Natural killer cell (primary cell): ENCODE measurements around the gene OR4S1. TPM values are rescaled to one million over a fixed set of nuclear protein-coding genes. Genes with fewer than 3 reads are reported as not detected.
"Not testable (repeated sequence)": the region's sequence is repeated elsewhere in the genome, so short reads cannot be mapped to it uniquely, and the experiment has no call there.

Experiments
- ATAC-seq, 3 donors: fragments of 150-1000 bp in 2 of 3; fragments of 200-7000 bp in 1 of 3; cut with Tn5 transposase; 1 replicate in 1 of 3; 2 replicates in 2 of 3; pipeline ENCODE4 v1.10.0; 2021; ENCODE audit warnings: mild to moderate bottlenecking in 2 of 3, moderate library complexity in 2 of 3
- DNase-seq, 2 donors: peaks; one replicate each; pipeline versions ENCODE4 v3.0.0 to v3.0.0-alpha.2; 2013 to 2021; ENCODE audit warnings: mixed read lengths in 1 of 2
- H3K27ac ChIP-seq: one replicate; pipeline ENCODE4 v1.5.1; 2013; ENCODE audit warnings: mild to moderate bottlenecking, low read length
- H3K27me3 ChIP-seq: one replicate; pipeline ENCODE4 v1.6.1; 2013; ENCODE audit warnings: low read length; ENCODE audit not compliant: control insufficient read depth, insufficient read depth
- H3K36me3 ChIP-seq: one replicate; pipeline ENCODE4 v1.6.1; 2013; ENCODE audit warnings: low read length; ENCODE audit not compliant: control insufficient read depth, insufficient read depth
- H3K4me1 ChIP-seq: one replicate; pipeline ENCODE4 v1.6.1; 2013; ENCODE audit warnings: low read length; ENCODE audit not compliant: control insufficient read depth, insufficient read depth
- H3K4me3 ChIP-seq: one replicate; pipeline ENCODE4 v1.5.1; 2013; ENCODE audit warnings: low read length
- H3K9me3 ChIP-seq: one replicate; pipeline ENCODE4 v1.6.1; 2013; ENCODE audit warnings: low read length; ENCODE audit not compliant: control insufficient read depth, insufficient read depth
- H3K27ac Mint-ChIP-seq, 2 donors: one replicate each; pipeline ENCODE4 v1.8.0; 2022; ENCODE audit warnings: mild to moderate bottlenecking in 2 of 2, mixed read lengths in 2 of 2, moderate library complexity in 1 of 2
- H3K27me3 Mint-ChIP-seq, 2 donors: one replicate each; pipeline ENCODE4 v1.8.0; 2022; ENCODE audit warnings: low read depth in 2 of 2, mixed read lengths in 2 of 2
- H3K36me3 Mint-ChIP-seq: one replicate; pipeline ENCODE4 v1.8.0; 2022; ENCODE audit warnings: mixed read lengths
- H3K4me1 Mint-ChIP-seq, 2 donors: one replicate each; pipeline ENCODE4 v1.8.0; 2022; ENCODE audit warnings: mixed read lengths in 2 of 2
- H3K4me3 Mint-ChIP-seq: one replicate; pipeline ENCODE4 v1.8.0; 2022; ENCODE audit warnings: mild to moderate bottlenecking, moderate library complexity, mixed read lengths
- H3K9me3 Mint-ChIP-seq, 2 donors: one replicate each; pipeline ENCODE4 v1.8.0; 2022; ENCODE audit warnings: mixed read lengths in 2 of 2
- WGBS: methylation state at CpG from one replicate; pipeline ENCODE4 v1.1.7; 2013; ENCODE audit warnings: missing lambda C conversion rate; ENCODE audit not compliant: insufficient coverage; 5-methylcytosine and 5-hydroxymethylcytosine counted together
- intact Hi-C: fragments of 100-400 bp; cut with micrococcal nuclease; formaldehyde crosslinking; loops from one replicate; pipeline ENCODE4 v1.14.2; 2022
- total RNA-seq, 4 donors: library from RNA; stranded (reverse); fragments of 120-200 nt in 1 of 4; gene quantifications; one replicate each; pipeline versions ENCODE4 v1.2.3 to v1.2.4, GENCODE V29; 2013 to 2022
- TF ChIP-seq, protein P1 (sequence below): fragments of 200-600 bp; IDR thresholded peaks from one replicate; pipeline ENCODE4 v1.8.0; 2022; ENCODE audit warnings: antibody characterized with exemption

OR4S1 gene
- total RNA-seq, 3 donors from 2014 or later (not counting 1 experiment from before 2014, with no cell fraction given), result not detected

DNA sequence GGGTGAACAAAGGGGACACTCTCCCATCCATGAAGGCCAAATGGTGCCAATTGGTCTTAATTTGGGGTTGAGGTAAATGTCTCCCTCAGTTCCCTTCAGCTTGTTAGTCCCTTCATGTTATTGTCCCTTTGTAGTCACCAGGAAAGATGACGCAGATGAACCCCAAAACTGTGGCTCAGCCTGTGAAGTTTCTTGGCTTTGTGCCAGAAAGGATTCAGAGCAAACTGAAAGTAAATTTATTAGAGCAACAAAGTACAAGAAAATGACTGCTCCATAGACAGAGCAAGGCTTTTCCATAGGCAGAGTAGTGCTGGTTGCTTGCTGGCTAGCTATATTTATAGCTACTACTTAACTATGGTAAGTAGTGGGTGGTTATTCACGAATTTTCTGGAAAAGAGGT lies 35.4 kb downstream of the OR4S1 start:
- Histone ChIP-seq H3K9me3 (peaks cover 7% of the 10 kb centered on the region), H3K27ac (no peak overlapping the region), H3K4me3 (no peak overlapping the region), H3K36me3 (no peaks in the 10 kb centered on the region), H3K4me1 (peaks cover 4% of the 10 kb centered on the region), H3K27me3 (no peaks in the 10 kb centered on the region)
- Mint-ChIP-seq H3K9me3 (peaks cover 4 to 8% of the 10 kb centered on the region in 2 donors), H3K27ac (no peak overlapping the region), H3K4me3 (no peak overlapping the region), H3K36me3 (no peaks in the 10 kb centered on the region), H3K27me3 (no peaks in the 10 kb centered on the region), H3K4me1 (peaks cover 0 to 9% of the 10 kb centered on the region in 2 donors)
- ATAC-seq, result no peak
- TF ChIP-seq, protein P1, sequence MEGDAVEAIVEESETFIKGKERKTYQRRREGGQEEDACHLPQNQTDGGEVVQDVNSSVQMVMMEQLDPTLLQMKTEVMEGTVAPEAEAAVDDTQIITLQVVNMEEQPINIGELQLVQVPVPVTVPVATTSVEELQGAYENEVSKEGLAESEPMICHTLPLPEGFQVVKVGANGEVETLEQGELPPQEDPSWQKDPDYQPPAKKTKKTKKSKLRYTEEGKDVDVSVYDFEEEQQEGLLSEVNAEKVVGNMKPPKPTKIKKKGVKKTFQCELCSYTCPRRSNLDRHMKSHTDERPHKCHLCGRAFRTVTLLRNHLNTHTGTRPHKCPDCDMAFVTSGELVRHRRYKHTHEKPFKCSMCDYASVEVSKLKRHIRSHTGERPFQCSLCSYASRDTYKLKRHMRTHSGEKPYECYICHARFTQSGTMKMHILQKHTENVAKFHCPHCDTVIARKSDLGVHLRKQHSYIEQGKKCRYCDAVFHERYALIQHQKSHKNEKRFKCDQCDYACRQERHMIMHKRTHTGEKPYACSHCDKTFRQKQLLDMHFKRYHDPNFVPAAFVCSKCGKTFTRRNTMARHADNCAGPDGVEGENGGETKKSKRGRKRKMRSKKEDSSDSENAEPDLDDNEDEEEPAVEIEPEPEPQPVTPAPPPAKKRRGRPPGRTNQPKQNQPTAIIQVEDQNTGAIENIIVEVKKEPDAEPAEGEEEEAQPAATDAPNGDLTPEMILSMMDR, result no peak
- intact Hi-C loops, result no loop called here
- DNase-seq, result peak in 1 of 2 donors; percentile 42
- 49% methylated on average over 2 of the region's 2 CpGs for WGBS

GRCh38 chr11:48342505-48342904 lies 36.5 kb downstream of the OR4S1 start:
- 57% methylated on average over 2 of the region's 2 CpGs for WGBS
- H3K36me3 Mint-ChIP-seq, H3K9me3 ChIP-seq, H3K27ac ChIP-seq, H3K27me3 ChIP-seq, ATAC-seq, H3K27ac Mint-ChIP-seq, H3K4me3 ChIP-seq, H3K4me1 Mint-ChIP-seq, intact Hi-C loops, DNase-seq, H3K4me1 ChIP-seq, H3K27me3 Mint-ChIP-seq, H3K36me3 ChIP-seq, H3K4me3 Mint-ChIP-seq: not testable (repeated sequence)
- peaks cover 6 to 10% of the 10 kb centered on the region in 2 donors for H3K9me3 Mint-ChIP-seq

DNA sequence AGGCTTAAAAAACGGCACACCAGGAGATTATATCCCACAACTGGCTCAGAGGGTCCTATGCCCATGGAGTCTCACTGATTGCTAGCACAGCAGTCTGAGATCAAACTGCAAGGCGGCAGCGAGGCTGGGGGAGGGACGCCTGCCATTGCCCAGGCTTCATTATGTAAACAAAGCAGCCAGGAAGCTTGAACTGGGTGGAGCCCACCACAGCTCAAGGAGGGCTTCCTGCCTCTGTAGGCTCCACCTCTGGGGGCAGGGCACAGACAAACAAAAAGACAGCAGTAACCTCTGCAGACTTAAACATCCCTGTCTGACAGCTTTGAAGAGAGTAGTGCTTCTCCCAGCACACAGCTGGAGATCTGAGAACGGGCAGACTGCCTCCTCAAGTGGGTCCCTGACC lies 40.3 kb downstream of the OR4S1 start:
- H3K4me3 Mint-ChIP-seq, intact Hi-C loops, DNase-seq, H3K27ac ChIP-seq, H3K27me3 ChIP-seq, H3K4me3 ChIP-seq, H3K9me3 ChIP-seq, ATAC-seq, H3K4me1 Mint-ChIP-seq, H3K27ac Mint-ChIP-seq, H3K36me3 ChIP-seq, H3K36me3 Mint-ChIP-seq, H3K27me3 Mint-ChIP-seq, H3K4me1 ChIP-seq: not testable (repeated sequence)
- H3K9me3 Mint-ChIP-seq, result peaks cover 11% of the 10 kb centered on the region in 2 donors
- 65% methylated on average over 5 of the region's 5 CpGs for WGBS

GRCh38 chr11:48354013-48354412 lies 48.0 kb downstream of the OR4S1 start:
- DNase-seq, result no peak
- peaks cover 3% of the 10 kb centered on the region for H3K9me3 ChIP-seq

More at GRCh38 chr11:48354013-48354412, 48.0 kb downstream of the OR4S1 start:
- Mint-ChIP-seq H3K9me3 (peaks cover 10% of the 10 kb centered on the region in 2 donors), H3K27ac (no peak overlapping the region), H3K4me1 (no peaks in the 10 kb centered on the region), H3K27me3 (no peaks in the 10 kb centered on the region), H3K4me3 (no peak overlapping the region), H3K36me3 (no peaks in the 10 kb centered on the region)
- TF ChIP-seq, protein P1, result no peak
- Histone ChIP-seq H3K27ac (no peak overlapping the region), H3K36me3 (no peaks in the 10 kb centered on the region), H3K27me3 (no peaks in the 10 kb centered on the region), H3K4me3 (no peak overlapping the region), H3K4me1 (no peaks in the 10 kb centered on the region)
- 94% methylated on average over 4 of the region's 4 CpGs for WGBS
- intact Hi-C loops, result no loop called here
- no peak for ATAC-seq
